Measurements from ENCODE around the gene ADK.

DNA sequence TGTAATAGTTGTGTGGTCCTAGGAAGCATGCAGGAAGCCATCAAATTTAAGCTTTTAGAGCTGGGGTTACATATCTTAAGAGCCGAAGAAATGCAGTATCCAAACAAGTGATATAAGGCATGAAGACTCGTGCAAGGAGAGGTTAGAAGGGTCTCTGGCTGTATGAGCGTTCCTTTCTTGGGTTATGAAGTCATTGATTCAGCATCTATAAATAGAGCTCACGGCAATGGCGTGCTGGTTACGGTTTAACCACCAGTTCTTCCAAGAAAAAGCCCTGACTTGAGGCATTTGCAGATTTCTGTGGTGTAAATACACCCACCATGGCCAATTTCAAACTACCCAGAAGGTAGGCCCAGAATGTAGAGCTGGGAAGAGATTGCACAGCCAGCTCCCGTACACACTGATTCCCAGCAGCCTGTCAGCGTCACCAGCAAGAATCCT, 603.4 kb downstream of the ADK start:
- TF ChIP-seq, protein P1, sequence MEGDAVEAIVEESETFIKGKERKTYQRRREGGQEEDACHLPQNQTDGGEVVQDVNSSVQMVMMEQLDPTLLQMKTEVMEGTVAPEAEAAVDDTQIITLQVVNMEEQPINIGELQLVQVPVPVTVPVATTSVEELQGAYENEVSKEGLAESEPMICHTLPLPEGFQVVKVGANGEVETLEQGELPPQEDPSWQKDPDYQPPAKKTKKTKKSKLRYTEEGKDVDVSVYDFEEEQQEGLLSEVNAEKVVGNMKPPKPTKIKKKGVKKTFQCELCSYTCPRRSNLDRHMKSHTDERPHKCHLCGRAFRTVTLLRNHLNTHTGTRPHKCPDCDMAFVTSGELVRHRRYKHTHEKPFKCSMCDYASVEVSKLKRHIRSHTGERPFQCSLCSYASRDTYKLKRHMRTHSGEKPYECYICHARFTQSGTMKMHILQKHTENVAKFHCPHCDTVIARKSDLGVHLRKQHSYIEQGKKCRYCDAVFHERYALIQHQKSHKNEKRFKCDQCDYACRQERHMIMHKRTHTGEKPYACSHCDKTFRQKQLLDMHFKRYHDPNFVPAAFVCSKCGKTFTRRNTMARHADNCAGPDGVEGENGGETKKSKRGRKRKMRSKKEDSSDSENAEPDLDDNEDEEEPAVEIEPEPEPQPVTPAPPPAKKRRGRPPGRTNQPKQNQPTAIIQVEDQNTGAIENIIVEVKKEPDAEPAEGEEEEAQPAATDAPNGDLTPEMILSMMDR (IDR thresholded peaks at IDR 0.05) = no peak
- no peak for TF ChIP-seq POLR2A (IDR thresholded peaks at IDR 0.05)

Measured in heart left ventricle (tissue), 13 donors.